GM19455 (cell line): ENCODE results near the gene TAP1.

Experiments
- ATAC-seq: cut with Tn5 transposase; IDR thresholded peaks from one replicate; pipeline ENCODE4 v1.9.1; 2021; ENCODE audit not compliant: unreplicated experiment

Gene TAP1

GRCh38 chr6:32862725-32863124, 9.2 kb upstream of the TAP1 start:
- ATAC-seq: no peak

- ATAC-seq: no peak
These were observed 7.2 kb upstream of the TAP1 start for GRCh38 chr6:32860674-32861073.

GRCh38 chr6:32858194-32858593, 4.7 kb upstream of the TAP1 start:
- ATAC-seq: no peak

GRCh38 chr6:32857156-32857891, 3.8 kb upstream of the TAP1 start:
- no peak for ATAC-seq

- no peak for ATAC-seq
These were observed 2.1 kb upstream of the TAP1 start for GRCh38 chr6:32855467-32856174.

GRCh38 chr6:32854376-32855178, 1.1 kb upstream of the TAP1 start:
- no peak for ATAC-seq

GRCh38 chr6:32852844-32853540, 512 bp downstream of the TAP1 start:
- peak; percentile 15 for ATAC-seq

GRCh38 chr6:32852018-32852843, 1.3 kb downstream of the TAP1 start:
- ATAC-seq: peak; percentile 3

- no peak for ATAC-seq
These were observed 2.5 kb downstream of the TAP1 start for GRCh38 chr6:32851025-32851424.

- ATAC-seq: no peak
These were observed 4.4 kb downstream of the TAP1 start for GRCh38 chr6:32849126-32849525.

GRCh38 chr6:32847795-32848194, 5.7 kb downstream of the TAP1 start:
- ATAC-seq: no peak

- ATAC-seq: no peak
These were observed 6.5 kb downstream of the TAP1 start for GRCh38 chr6:32847004-32847403.

GRCh38 chr6:32845384-32845884, 8.1 kb downstream of the TAP1 start:
- ATAC-seq: no peak

- ATAC-seq: no peak
These were observed 8.6 kb downstream of the TAP1 start for GRCh38 chr6:32844839-32845383.

GRCh38 chr6:32843979-32844838, 9.3 kb downstream of the TAP1 start, which contains the start of gene PSMB8:
TSS of gene PSMB8 (minus strand) at chr6:32844047. CDS start at chr6:32843996, 51 bp downstream.
- ATAC-seq: peak; percentile 56

- no peak for ATAC-seq
These were observed 10.0 kb downstream of the TAP1 start for GRCh38 chr6:32843331-32843978.

GRCh38 chr6:32842690-32843089, 10.8 kb downstream of the TAP1 start:
- no peak for ATAC-seq

GRCh38 chr6:32842021-32842650, 11.4 kb downstream of the TAP1 start:
- ATAC-seq: no peak
